OCI-LY3 (cell line): ENCODE measurements around the gene NUDC.

ENCODE experiments used
- CTCF ChIP-seq: fragments of 200-600, 300-600 bp; sonication (generic); IDR thresholded peaks from 2 replicates; pipeline ENCODE4 v1.5.1; 2014; ENCODE audit warnings: antibody characterized with exemption, low read length, low read depth
- EZH2phosphoT487 ChIP-seq: fragments of 200-600 bp; shearing (Covaris generic); IDR thresholded peaks from 2 replicates; pipeline ENCODE4 v1.6.1; 2018; ENCODE audit warnings: antibody characterized with exemption, mixed run types, low read depth

GRCh38 chr1:26900001-26900814 is 21.3 kb upstream of the NUDC start, which contains the start of gene GPATCH3:
- no peak for TF ChIP-seq CTCF
- no peak for TF ChIP-seq EZH2phosphoT487
